GM12872 (cell line): ENCODE data around the gene SLIT3.

Experiments
- TF ChIP-seq, protein P1 (sequence below): IDR thresholded peaks from 3 replicates; pipeline ENCODE4 v1.5.1; 2011; ENCODE audit warnings: low read depth, mild to moderate bottlenecking, low read length, moderate library complexity; ENCODE audit not compliant: insufficient read depth

Gene SLIT3

DNA sequence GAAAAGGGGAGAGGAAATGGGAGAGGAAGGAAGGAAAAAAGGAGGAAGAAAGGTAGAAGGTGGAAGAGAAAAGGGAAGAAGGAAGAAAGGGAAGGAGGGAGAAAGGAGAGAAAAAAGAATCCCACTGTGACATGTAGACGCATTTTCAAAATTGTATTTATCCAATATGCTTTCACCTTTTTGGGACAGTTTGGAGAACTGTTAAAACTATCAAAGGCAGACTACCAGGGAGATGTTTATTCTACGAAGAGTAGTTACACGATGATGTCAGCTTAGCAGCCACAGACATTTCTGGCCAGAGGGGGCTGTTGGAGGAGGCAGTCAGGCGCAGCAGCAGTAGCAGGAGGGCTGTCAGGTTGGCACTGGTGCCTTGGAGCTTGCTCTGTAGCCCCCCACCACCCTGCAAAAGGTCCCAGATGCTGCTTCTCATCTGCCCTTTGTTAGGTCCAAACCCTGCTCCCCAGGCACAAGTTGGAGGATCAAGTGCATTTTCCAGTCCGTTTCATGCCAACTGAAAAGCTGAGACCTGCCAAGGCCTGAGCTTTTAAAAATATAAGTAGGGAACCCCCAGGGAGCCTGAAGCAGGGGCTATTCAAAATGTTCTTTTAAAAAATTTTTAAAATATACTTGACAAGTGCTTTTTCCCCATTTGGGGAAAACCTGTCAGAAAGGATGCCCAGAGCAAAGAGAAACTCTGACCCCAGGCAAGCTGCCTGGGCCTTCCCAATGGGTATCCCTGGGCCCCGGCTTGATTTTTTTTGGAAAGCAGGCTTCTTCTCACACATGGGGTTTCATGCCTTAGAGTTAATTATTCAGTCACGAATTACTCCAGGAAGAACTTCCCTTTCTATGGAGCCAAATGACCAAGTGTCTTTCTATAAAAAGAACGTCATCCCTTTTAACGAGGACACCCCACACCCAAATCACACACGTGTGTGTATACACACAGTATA is 203.3 kb downstream of the SLIT3 start:
- TF ChIP-seq, protein P1, sequence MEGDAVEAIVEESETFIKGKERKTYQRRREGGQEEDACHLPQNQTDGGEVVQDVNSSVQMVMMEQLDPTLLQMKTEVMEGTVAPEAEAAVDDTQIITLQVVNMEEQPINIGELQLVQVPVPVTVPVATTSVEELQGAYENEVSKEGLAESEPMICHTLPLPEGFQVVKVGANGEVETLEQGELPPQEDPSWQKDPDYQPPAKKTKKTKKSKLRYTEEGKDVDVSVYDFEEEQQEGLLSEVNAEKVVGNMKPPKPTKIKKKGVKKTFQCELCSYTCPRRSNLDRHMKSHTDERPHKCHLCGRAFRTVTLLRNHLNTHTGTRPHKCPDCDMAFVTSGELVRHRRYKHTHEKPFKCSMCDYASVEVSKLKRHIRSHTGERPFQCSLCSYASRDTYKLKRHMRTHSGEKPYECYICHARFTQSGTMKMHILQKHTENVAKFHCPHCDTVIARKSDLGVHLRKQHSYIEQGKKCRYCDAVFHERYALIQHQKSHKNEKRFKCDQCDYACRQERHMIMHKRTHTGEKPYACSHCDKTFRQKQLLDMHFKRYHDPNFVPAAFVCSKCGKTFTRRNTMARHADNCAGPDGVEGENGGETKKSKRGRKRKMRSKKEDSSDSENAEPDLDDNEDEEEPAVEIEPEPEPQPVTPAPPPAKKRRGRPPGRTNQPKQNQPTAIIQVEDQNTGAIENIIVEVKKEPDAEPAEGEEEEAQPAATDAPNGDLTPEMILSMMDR: no peak

DNA sequence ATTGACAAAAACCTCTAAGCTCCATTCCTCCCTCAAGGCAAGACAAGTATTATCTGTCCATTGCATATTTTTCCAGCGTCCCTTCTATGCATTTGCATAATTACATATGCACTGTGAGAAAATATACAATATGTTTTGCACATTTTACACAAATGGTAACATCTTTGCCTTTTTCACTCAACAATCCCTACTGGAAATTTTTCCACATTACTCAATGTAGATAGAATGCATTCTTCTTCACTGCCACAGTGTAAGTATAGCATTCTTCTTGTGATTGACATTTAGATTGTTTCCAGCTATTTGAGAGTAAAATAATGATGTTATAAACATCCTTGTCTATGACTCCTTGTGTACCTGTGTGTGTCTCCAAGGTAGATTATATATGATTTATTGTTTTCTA is 205.0 kb downstream of the SLIT3 start:
- TF ChIP-seq, protein P1: no peak

DNA sequence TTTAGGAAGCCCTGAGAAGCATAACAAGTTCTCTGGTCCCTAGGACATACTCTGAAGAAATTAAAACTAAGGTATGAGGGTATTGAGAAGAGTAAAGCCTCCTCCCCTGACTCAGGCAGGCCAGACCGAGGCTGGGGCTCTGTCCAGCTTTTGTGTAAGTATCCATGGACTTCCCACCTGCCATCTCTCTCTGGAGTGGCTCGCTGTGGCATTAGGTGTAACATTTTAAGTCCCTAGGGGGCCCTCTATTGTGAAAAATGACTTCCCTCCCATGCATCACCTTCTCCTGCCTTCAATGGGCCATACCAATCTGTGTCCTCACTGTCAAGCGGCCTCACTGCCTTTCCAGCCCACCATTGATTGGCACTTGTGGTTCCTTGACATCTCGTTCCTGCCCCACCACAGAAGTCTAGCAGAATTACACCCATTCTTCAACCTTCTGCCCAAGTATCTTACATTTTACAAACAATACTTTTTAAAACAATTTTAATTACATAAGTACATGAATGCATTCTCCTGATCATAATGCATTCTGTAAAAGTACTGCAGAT is 205.5 kb downstream of the SLIT3 start:
- TF ChIP-seq, protein P1: no peak

DNA sequence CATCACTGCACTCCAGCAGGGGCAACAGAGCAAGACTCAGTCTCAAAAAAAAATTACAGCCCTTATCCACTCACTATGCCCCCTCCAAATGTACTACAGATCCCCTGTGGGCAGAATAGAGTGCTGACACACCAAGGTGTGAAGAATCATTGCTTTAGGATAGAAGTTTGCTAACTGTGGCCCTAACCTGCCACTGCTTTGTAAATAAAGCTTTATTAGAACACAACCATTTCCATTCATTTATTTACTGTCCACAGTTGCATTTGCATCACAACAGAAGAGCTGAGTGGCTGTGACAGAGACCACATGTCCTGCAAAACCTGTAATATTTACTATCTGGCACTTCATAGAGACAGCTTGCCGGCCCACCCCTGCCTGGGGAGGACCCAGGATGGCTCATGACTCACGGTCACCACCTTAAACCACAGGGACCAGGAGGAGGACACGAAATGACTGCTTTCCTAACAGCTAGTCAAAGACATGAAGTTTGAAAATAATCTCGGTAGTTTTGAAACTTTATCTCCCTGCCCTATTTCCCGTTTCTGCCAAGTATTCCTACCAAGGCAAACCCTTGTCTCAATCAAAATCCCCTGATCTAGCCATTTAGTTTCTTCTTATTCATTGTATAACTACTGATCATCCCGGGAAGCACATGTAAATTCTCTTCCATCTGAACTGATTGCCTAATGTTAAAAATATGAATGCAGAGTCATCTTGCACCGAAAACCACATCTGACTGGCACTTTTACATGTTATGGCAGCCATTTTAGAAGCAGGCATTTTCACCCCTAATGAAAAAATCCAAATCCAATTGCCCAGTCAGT is 206.1 kb downstream of the SLIT3 start:
- TF ChIP-seq, protein P1: no peak

DNA sequence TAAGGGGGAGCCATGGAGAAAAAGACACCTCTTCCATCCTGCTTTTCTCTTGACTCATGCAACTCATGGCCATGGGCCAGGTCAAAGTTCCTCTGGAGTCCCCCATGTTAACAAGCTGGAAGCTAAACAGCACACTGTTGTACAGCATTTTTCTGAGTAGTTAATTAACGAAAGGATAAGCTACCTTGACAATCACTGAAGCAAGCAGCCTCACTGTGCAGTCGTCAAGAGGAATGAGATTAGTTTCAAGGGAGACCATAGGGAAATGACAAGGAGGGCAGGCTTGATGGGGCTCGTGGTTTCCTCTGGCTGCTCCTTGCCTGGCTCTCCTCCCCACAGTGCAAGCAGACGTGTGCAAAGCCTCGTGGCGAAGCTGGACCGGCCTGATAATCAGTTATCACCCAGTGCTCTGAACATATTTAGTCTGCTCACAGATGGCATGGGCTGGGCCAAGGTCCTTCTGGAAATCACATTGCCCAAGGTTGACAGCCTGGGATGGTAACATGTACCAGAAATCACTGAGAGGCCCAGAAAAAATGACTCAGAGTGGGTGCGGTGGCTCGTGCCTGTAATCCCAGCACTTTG is 209.5 kb downstream of the SLIT3 start:
- TF ChIP-seq, protein P1: no peak

DNA sequence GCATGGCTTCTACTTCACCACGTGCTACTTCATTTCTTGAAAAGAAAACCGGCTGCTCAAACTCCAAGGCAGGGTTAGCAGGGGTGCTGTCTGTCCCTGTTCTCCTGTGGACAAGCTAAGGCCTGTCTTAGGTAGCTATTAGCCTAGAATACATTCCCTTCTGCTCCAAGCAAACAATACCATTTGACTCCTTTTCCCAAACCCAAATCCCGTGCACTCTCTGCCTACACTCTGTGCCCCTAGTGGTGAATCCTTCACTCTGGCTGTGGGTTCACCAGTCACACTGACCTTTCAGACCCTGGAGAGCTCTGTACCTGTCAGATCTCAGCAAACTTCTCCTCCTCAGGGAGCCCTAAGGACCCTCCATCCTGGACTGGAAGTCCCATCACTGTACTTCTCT is 211.6 kb downstream of the SLIT3 start:
- TF ChIP-seq, protein P1: peak; percentile 22; the same call in 1 of the 3 replicates
